Vagina (tissue), 2 donors: Measurements from ENCODE around the gene SLC25A26. TPM values are rescaled to one million over a fixed set of nuclear protein-coding genes. Genes with fewer than 3 reads are reported as not detected.

Experiments used
- DNase-seq, 2 donors: peaks; one replicate each; pipeline ENCODE4 v3.0.0-alpha.2; 2017; ENCODE audit errors: extremely low spot score in 2 of 2
- H3K27ac ChIP-seq: fragments of 200-600 bp; sonication (generic); one replicate; pipeline ENCODE4 v1.5.1; 2019
- H3K27me3 ChIP-seq: fragments of 200-600 bp; sonication (generic); one replicate; pipeline ENCODE4 v1.5.1; 2019
- H3K36me3 ChIP-seq, 2 donors: fragments of 200-600 bp; sonication (generic); one replicate each; pipeline ENCODE4 v1.5.1; 2017 to 2019
- H3K4me1 ChIP-seq: fragments of 200-600 bp; sonication (generic); one replicate; pipeline ENCODE4 v1.5.1; 2019
- H3K4me3 ChIP-seq, 2 donors: fragments of 200-600 bp; sonication (generic); 1 replicate in 1 of 2; 2 replicates in 1 of 2; pipeline ENCODE4 v1.5.1; 2016 to 2019
- H3K9me3 ChIP-seq: fragments of 200-600 bp; sonication (generic); one replicate; pipeline ENCODE4 v1.5.1; 2019
- POLR2A ChIP-seq, 2 donors: fragments of 450-650 bp; IDR thresholded peaks; one replicate each; pipeline ENCODE4 v1.6.1; 2017; ENCODE audit warnings: antibody characterized with exemption in 2 of 2, mild to moderate bottlenecking in 2 of 2, moderate library complexity in 2 of 2
- POLR2AphosphoS5 ChIP-seq, 2 donors: sonication (generic); formaldehyde crosslinking; IDR thresholded peaks; one replicate each; pipeline ENCODE4 v1.9.0; 2017; ENCODE audit warnings: antibody characterized with exemption in 2 of 2, mild to moderate bottlenecking in 2 of 2, low read depth in 1 of 2; ENCODE audit not compliant: insufficient read depth in 1 of 2
- intact Hi-C: fragments of 100-400 bp; cut with DNase I; formaldehyde crosslinking; loops from one replicate; pipeline ENCODE4 v1.15.1; 2023
- small RNA-seq: library from RNA; depleted of rRNA; stranded (forward); fragments of <200 nt; gene quantifications from one replicate; pipeline ENCODE3, GENCODE V24; 2016
- total RNA-seq: library from RNA; depleted of rRNA; stranded (reverse); fragments of >200 nt; gene quantifications from one replicate; pipeline ENCODE4 v1.2.3, GENCODE V29; 2016
- TF ChIP-seq, protein P1 (sequence below), 3 experiments: fragments of 450-650 bp in 2 of 3; fragments of 200-600 bp in 1 of 3; sonication (generic) in 1 of 3; IDR thresholded peaks; one replicate each; pipeline ENCODE4 v1.5.1; 2017 to 2019; ENCODE audit warnings: antibody characterized with exemption in 3 of 3, mild to moderate bottlenecking in 2 of 3, moderate library complexity in 2 of 3

SLC25A26 gene
- total RNA-seq, 1 donor from 2014 or later: 21.6 TPM

GRCh38 chr3:66425576-66426114, 204.8 kb downstream of the SLC25A26 start:
- H3K27me3 ChIP-seq: no peaks in the 10 kb centered on the region
- no peak overlapping the region for H3K4me3 ChIP-seq
- DNase-seq: no peak
- H3K27ac ChIP-seq: peak overlapping the region; percentile 79
- intact Hi-C loops: loop anchor here (10.0 kb wide), 1 partner anchor 59 kb away; no protein-coding TSS in a partner anchor
- no peak for TF ChIP-seq POLR2A (IDR thresholded peaks at IDR 0.05)
- no peaks in the 10 kb centered on the region for H3K36me3 ChIP-seq
- no peaks in the 10 kb centered on the region for H3K9me3 ChIP-seq
- peaks cover 55% of the 10 kb centered on the region for H3K4me1 ChIP-seq

- no peak overlapping the region for H3K4me3 ChIP-seq
- H3K36me3 ChIP-seq: no peaks in the 10 kb centered on the region
- no peak for DNase-seq
- intact Hi-C loops: loop anchor here (10.0 kb wide), 1 partner anchor 59 kb away; no protein-coding TSS in a partner anchor
- no peaks in the 10 kb centered on the region for H3K27me3 ChIP-seq
- H3K4me1 ChIP-seq: peaks cover 59% of the 10 kb centered on the region
- no peaks in the 10 kb centered on the region for H3K9me3 ChIP-seq
- TF ChIP-seq, protein P1, sequence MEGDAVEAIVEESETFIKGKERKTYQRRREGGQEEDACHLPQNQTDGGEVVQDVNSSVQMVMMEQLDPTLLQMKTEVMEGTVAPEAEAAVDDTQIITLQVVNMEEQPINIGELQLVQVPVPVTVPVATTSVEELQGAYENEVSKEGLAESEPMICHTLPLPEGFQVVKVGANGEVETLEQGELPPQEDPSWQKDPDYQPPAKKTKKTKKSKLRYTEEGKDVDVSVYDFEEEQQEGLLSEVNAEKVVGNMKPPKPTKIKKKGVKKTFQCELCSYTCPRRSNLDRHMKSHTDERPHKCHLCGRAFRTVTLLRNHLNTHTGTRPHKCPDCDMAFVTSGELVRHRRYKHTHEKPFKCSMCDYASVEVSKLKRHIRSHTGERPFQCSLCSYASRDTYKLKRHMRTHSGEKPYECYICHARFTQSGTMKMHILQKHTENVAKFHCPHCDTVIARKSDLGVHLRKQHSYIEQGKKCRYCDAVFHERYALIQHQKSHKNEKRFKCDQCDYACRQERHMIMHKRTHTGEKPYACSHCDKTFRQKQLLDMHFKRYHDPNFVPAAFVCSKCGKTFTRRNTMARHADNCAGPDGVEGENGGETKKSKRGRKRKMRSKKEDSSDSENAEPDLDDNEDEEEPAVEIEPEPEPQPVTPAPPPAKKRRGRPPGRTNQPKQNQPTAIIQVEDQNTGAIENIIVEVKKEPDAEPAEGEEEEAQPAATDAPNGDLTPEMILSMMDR (IDR thresholded peaks at IDR 0.05): no peak
- no peak for TF ChIP-seq POLR2A (IDR thresholded peaks at IDR 0.05)
- TF ChIP-seq POLR2AphosphoS5 (IDR thresholded peaks at IDR 0.05; ENCODE audit: insufficient read depth in 1 of 2, low read depth in 1 of 2): no peak
- peak overlapping the region; percentile 79 for H3K27ac ChIP-seq
Measured at GRCh38 chr3:66426135-66426534, 205.3 kb downstream of the SLC25A26 start.

GRCh38 chr3:66427352-66427751, 206.6 kb downstream of the SLC25A26 start:
- H3K9me3 ChIP-seq: no peaks in the 10 kb centered on the region
- H3K4me1 ChIP-seq: peaks cover 59% of the 10 kb centered on the region
- TF ChIP-seq POLR2AphosphoS5 (IDR thresholded peaks at IDR 0.05; ENCODE audit: insufficient read depth in 1 of 2, low read depth in 1 of 2) (no peak), POLR2A (IDR thresholded peaks at IDR 0.05) (no peak)
- TF ChIP-seq, protein P1 (IDR thresholded peaks at IDR 0.05): no peak
- intact Hi-C loops: loop anchor here (10.0 kb wide), 1 partner anchor 57 kb away; no protein-coding TSS in a partner anchor
- peak overlapping the region; percentile 72 for H3K27ac ChIP-seq
- no peak overlapping the region for H3K4me3 ChIP-seq
- H3K36me3 ChIP-seq: no peaks in the 10 kb centered on the region
- DNase-seq: no peak
- H3K27me3 ChIP-seq: no peaks in the 10 kb centered on the region

GRCh38 chr3:66427951-66428474, 207.2 kb downstream of the SLC25A26 start:
- Histone ChIP-seq H3K27me3 (no peaks in the 10 kb centered on the region), H3K4me1 (peaks cover 64% of the 10 kb centered on the region), H3K9me3 (no peaks in the 10 kb centered on the region), H3K27ac (peak overlapping the region; percentile 72), H3K4me3 (no peak overlapping the region), H3K36me3 (no peaks in the 10 kb centered on the region)
- no peak for TF ChIP-seq POLR2A (IDR thresholded peaks at IDR 0.05)
- TF ChIP-seq POLR2AphosphoS5 (IDR thresholded peaks at IDR 0.05; ENCODE audit: insufficient read depth in 1 of 2, low read depth in 1 of 2): no peak
- TF ChIP-seq, protein P1 (IDR thresholded peaks at IDR 0.05): no peak
- no peak for DNase-seq
- intact Hi-C loops: loop anchor here (10.0 kb wide), 1 partner anchor 57 kb away; no protein-coding TSS in a partner anchor

Small RNA genes within 50 kb of the gene (small RNA-seq; reads per million reads assigned to genes)
- not detected for gene RN7SL482P
- gene RNU6-787P: not detected

Other genes with a start within 250 kb of the SLC25A26 start
- 47.1 TPM for gene MAGI1, start 182.1 kb upstream of the SLC25A26 start, total RNA-seq